Measurements from ENCODE around the gene GFI1.
"Not testable (repeated sequence)": the region's sequence is repeated elsewhere in the genome, so short reads cannot be mapped to it uniquely, and the experiment has no call there.

GFI1 gene

DNA sequence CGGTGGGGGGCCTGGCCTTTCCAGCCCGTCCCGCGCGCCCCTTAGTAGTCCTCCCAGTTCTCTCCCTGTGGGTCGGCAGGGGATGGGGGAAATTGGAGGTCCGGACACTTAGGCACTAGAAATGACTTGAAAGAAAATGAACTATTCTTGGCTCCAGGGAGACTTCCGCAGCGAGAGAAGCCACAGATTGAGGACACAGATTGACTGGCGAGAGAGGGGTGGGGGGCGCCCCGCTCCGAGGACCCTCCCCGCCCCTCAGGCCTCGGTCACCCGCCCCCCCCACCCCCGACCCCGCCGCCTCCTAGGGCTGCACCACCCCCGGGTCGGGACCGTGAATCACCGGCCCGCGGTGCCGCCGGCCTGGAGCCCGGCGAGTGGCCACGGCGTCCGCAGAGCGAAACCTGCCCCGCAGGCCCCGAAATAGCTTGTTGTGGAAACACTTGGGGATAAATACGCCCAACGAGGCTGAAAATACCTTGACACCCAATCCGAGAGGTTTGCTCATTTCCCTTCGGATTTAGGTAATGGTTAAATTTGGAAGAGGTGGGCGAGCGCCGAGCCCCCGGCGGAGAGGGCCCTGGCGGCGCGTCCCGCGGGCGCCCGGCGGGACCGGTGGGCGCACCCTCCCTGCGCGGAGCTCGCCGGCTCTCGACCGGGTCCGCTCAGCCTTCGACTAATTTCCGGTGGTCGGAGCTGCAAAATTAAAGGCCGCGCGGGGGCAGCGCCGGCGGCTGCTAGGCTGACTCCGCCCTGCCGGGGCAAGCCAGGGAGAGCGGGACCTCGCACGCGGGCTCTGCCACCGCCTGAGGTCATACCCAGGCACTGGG lies at the start of gene GFI1:
TSS of gene GFI1 (minus strand) at position 675 of the 827 bp plus-strand sequence. CDS start 3,438 bp downstream, outside the sequence.
- DNase-seq = no peak

- not testable (repeated sequence) for DNase-seq
Measured at GRCh38 chr1:92532371-92532770, 45.6 kb upstream of the GFI1 start.

GRCh38 chr1:92531939-92532338 lies 45.2 kb upstream of the GFI1 start:
- DNase-seq = not testable (repeated sequence)

- DNase-seq = no peak
Measured at GRCh38 chr1:92527670-92528069, 40.9 kb upstream of the GFI1 start.

GRCh38 chr1:92524944-92525590 lies 38.3 kb upstream of the GFI1 start:
- DNase-seq = not testable (repeated sequence)

DNA sequence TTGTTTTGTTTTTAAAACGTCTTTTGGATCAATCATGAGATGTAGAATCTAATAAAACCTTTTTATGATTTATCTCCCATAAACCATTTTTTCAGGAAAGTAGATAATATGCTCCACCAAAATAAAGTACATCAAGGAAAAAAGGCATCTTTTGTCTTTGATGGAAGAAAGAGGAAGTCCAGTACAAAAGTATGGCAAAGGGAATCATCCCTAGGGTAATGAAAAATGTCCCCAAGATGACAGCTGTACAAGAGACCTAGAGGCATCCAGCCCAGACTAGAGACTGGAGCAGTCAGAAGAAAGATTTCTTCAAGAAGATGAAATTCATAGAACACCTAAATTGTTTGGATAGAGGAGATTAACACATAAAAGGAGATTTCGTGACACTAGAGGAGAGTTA lies 32.3 kb upstream of the GFI1 start:
- no peak for DNase-seq

DNA sequence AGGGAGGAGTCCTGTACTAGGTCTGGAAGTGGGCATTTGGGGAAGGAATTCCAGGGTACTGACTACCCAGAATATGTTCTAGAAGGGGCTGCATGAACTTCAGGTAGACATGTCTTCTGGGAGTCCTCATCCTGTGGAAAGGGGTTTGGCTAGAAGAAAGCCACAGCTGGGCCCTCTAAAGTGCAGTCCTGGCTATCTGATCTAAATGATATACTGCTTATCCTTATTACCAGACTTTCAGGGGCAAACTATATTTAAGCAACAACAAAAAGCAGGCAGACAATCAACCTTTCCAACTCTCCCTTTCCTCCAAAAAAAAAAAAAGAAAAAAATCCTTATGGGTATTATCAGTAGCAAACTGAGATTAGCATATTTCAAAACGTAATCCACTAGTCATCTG lies 29.8 kb upstream of the GFI1 start:
- DNase-seq = no peak

GRCh38 chr1:92515796-92516201 lies 29.1 kb upstream of the GFI1 start:
- DNase-seq = no peak

GRCh38 chr1:92511541-92511940 lies 24.8 kb upstream of the GFI1 start:
- no peak for DNase-seq

DNA sequence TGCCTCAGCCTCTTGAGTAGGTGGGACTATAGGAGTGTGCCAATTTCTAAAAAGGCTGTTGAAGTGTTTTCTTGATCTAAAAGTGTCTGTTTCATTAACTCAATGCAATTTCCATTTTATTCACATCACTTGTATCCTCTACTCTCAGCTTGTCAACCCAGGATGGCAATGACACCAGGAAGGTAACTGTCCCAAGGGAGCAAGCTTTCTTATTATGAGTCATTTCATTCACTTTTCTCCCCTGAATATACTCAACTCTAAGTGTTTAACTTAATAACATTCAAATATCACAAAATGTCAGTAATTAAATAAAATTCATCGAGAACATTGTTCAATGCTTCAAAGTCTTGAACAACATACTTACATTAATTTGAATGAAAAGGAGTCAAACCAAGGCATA lies 22.9 kb upstream of the GFI1 start:
- no peak for DNase-seq

DNA sequence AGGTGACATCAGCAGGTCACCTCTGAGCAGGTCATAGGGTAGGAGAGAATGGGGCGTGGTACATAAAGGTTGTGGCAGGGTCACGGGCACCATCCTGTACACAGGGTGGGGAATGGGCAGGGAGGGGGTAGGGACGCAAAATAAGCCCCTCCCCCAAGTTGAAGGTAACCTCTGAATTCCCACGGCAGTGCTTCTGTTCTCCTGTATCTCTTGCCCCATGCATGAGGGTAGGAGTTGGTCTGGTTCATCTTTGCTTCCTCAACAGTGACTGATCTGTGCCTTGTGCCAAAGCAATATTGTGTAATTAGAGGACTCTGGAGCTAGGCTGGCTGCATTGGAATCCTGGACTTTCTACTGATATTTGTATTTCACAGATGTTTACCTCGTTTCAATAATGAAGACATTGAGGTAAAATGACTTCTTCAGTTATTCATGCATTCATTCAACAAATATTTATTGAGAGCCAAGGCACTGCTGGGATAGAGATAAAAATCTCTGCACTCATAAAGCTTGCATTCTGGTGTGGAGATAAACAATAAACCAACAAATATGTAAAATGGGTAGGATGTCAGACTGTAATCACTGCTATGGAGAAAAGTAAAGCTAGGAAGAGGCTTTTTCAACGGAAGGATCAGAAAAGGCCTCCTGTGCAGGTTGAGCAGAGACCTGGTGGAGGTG lies 18.4 kb upstream of the GFI1 start:
- DNase-seq = no peak

DNA sequence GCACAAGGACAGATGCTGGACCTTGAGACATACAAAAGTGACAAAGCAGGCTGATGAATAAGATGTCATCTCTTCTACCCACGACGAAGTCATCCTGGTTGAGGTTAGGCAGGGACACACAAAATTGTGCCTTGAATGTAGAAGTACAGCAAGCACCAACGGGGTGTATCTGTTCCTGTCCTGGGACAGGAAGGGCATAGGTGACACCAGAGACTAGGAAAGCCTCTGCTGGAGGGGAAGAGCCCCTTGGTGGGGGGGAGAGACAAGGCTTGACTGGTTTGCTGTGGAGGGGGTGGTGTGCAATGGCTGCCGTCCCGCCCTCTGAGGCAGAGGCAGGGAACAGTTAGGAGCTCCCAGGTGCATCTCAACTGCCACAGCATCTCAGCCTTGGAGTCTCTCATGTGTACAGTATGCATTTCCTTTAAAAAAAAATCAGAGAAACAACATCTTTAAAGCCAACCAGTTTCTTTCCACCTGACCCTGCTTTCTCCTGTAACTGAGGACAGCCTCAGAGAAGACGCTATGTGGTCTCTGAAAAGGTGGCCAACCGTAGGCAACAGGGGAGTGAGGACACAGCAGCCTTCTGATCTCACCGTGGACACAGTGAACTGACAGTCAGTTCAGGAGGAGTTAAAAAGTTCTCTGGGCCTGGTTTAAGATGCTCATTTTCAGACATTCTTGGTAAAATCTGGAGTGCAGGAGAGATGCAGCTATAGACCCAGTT lies 17.7 kb upstream of the GFI1 start:
- no peak for DNase-seq

GRCh38 chr1:92503926-92504285 lies 17.2 kb upstream of the GFI1 start:
- DNase-seq = no peak

- no peak for DNase-seq
Measured at GRCh38 chr1:92503043-92503925, 16.6 kb upstream of the GFI1 start.

DNA sequence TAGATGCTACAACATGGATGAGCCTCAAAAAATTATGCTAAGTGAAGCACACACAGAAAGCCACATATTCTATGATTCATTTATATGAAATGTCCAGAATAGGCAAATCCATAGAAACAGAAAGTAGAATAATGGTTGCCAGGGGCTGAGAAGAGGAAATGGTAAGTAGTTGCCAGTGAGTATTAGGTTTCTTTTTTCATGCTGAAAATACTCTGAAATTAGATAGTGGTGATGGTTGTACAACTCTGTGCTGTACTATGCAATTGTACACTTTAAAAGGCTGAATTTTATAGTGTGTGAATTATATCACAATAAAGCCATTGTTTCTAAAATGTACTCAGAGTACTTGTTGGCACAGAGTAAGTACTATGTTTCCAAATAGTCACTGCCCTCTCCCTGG lies 15.5 kb upstream of the GFI1 start:
- no peak for DNase-seq

- no peak for DNase-seq
Measured at GRCh38 chr1:92500552-92500951, 13.8 kb upstream of the GFI1 start.

- DNase-seq = no peak
Measured at GRCh38 chr1:92495392-92496063, 8.8 kb upstream of the GFI1 start.

GRCh38 chr1:92494485-92495141 lies 7.9 kb upstream of the GFI1 start:
- no peak for DNase-seq

DNA sequence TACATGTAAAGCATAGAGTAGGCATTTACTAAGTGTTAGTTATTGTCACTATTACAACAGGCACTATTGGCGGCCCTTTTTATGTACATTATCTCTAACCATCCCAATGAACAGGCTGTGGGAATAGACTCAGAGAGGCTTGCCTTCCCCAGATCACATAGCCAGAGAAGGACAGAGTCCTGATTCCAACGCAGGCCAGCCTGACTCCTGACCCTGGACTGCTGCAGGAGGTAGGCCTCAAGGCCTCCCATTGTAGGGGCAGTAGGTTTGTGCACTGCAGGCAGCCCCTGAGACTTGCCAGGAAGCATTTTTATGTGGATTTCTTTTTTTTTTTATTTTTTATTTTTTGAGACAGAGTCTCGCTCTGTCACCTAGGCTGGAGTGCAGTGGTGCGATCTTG lies 6.4 kb upstream of the GFI1 start:
- DNase-seq = no peak

- DNase-seq = no peak
Measured at GRCh38 chr1:92488832-92489231, 2.1 kb upstream of the GFI1 start.

GRCh38 chr1:92488416-92488815 lies 1.7 kb upstream of the GFI1 start:
- no peak for DNase-seq
